ENCODE data around the gene NXNL1.
A peak's percentile ranks its signal among the peaks of the same experiment; 100 is the strongest.
"Not testable (repeated sequence)": the region's sequence is repeated elsewhere in the genome, so short reads cannot be mapped to it uniquely, and the experiment has no call there.

NXNL1 gene

GRCh38 chr19:17460372-17461230 is at the start of gene NXNL1:
Gene NXNL1, minus strand, starts transcription at chr19:17460926. Its CDS starts 57 bp downstream, at chr19:17460869.
- no peak for DNase-seq (ENCODE audit: low spot score)

- not testable (repeated sequence) for DNase-seq (ENCODE audit: low spot score)
These were observed 47.8 kb upstream of the NXNL1 start for GRCh38 chr19:17508558-17508933.

- DNase-seq (ENCODE audit: low spot score): no peak
These were observed 46.0 kb upstream of the NXNL1 start for GRCh38 chr19:17506745-17507144.

- DNase-seq (ENCODE audit: low spot score): no peak
These were observed 44.5 kb upstream of the NXNL1 start for GRCh38 chr19:17505223-17505622.

- DNase-seq (ENCODE audit: low spot score): no peak
These were observed 43.7 kb upstream of the NXNL1 start for GRCh38 chr19:17504456-17504855.

- no peak for DNase-seq (ENCODE audit: low spot score)
These were observed 43.3 kb upstream of the NXNL1 start for GRCh38 chr19:17504030-17504429.

- DNase-seq (ENCODE audit: low spot score): no peak
These were observed 42.5 kb upstream of the NXNL1 start for GRCh38 chr19:17503240-17503639.

- DNase-seq (ENCODE audit: low spot score): no peak
These were observed 39.9 kb upstream of the NXNL1 start for GRCh38 chr19:17500447-17501198.

- no peak for DNase-seq (ENCODE audit: low spot score)
These were observed 39.1 kb upstream of the NXNL1 start for GRCh38 chr19:17499648-17500446.

GRCh38 chr19:17499025-17499424 is 38.3 kb upstream of the NXNL1 start:
- DNase-seq (ENCODE audit: low spot score): not testable (repeated sequence)

- no peak for DNase-seq (ENCODE audit: low spot score)
These were observed 36.5 kb upstream of the NXNL1 start for GRCh38 chr19:17497149-17497798.

- DNase-seq (ENCODE audit: low spot score): peak; percentile 95
These were observed 35.7 kb upstream of the NXNL1 start for GRCh38 chr19:17496337-17496997.

- DNase-seq (ENCODE audit: low spot score): no peak
These were observed 35.0 kb upstream of the NXNL1 start for GRCh38 chr19:17495639-17496296.

GRCh38 chr19:17491287-17491686 is 30.6 kb upstream of the NXNL1 start:
- no peak for DNase-seq (ENCODE audit: low spot score)

GRCh38 chr19:17490411-17490810 is 29.7 kb upstream of the NXNL1 start:
- DNase-seq (ENCODE audit: low spot score): no peak

GRCh38 chr19:17489392-17490030 is 28.8 kb upstream of the NXNL1 start:
- no peak for DNase-seq (ENCODE audit: low spot score)

- DNase-seq (ENCODE audit: low spot score): peak; percentile 91
These were observed 28.1 kb upstream of the NXNL1 start for GRCh38 chr19:17488593-17489391.

- DNase-seq (ENCODE audit: low spot score): no peak
These were observed 26.8 kb upstream of the NXNL1 start for GRCh38 chr19:17487284-17488121.
